Activated CD4-positive, alpha-beta T cell treated with anti-CD3 and anti-CD28 coated beads for 24 hours (primary cell): ENCODE data around the gene OR6J1.
"Not testable (repeated sequence)": the region's sequence is repeated elsewhere in the genome, so short reads cannot be mapped to it uniquely, and the experiment has no call there.

Experiments used
- DNase-seq, 2 donors: peaks; one replicate each; pipeline ENCODE4 v3.0.0-alpha.2; 2020; ENCODE audit warnings: low read depth in 2 of 2

Gene OR6J1

DNA sequence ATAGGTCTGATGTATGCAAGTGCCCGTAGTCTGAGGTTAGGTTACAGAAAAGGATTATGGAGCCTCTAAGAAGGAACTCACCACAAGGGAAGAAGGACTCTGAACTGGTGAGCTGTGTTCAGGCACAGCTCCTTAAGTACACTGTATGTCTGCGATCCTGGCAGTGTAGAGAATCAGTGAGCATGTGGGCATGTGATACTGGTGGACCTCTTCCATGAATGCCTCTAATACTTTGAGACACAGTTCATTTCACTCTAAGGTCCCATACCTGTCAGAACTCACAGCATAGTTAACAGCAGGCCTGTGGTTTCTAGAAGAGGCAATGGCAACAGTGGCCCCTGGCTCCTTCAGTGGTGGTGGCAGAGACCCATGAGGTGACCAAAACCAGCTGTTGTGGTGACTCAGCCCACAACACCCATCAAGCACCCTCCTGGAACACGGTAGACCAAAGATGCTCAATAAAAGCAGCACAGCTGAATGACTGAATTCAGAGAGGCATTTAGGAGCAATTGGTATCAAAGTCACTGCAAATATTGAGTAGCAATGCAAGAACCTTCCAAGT, 6.9 kb upstream of the OR6J1 start:
- no peak for DNase-seq

DNA sequence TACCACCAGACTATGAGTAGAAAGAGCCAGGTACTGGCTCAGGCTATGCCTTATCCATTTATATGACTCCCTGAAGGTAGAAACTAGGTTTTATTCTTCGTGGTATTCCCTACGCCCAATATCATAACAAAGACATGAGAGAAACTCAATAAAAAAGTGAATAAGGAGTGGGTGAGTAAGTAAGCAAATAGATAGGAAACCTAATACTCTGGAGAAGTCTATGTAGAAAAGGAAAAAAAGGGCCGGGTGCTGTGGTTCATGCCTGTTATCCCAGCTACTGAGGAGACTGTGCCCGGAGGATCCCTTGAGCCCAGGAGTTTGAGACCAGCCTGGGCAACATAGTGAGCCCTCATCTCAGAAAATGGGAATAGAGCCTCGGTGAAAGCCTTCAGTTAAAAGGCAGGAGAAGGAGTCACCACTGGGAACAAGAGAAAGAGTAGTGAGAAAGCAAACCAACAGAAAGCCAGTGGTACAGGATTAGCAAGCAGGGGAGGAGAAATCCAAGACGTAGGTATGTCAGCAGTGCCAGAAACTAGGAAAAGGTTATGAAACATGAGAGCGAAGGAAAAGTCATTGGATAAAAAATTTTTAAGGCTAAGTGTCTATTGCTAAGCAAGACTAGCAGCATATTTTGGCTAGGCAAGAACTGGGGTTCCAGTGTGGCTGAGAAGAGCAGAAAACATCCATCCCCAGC, 6.0 kb upstream of the OR6J1 start:
- no peak for DNase-seq

DNA sequence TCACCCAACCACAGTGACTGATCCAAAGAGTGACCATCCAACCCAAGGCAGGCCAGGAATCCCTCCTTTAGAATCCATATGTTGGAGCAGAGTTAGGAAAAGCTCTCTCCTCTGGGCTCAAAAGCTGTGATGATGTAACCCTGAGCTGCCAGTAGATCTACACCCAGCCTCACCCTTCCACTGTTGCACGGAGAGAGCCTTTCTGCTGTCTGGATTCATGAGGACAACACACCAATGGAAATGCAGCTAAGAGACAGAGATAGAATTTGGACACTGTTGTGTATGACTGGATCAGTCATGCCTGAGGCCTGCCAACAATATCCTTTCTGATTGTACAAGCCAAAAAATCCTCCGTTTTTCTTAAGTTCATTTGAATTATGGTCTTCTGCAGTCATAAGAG, 4.4 kb upstream of the OR6J1 start:
- DNase-seq = no peak

DNA sequence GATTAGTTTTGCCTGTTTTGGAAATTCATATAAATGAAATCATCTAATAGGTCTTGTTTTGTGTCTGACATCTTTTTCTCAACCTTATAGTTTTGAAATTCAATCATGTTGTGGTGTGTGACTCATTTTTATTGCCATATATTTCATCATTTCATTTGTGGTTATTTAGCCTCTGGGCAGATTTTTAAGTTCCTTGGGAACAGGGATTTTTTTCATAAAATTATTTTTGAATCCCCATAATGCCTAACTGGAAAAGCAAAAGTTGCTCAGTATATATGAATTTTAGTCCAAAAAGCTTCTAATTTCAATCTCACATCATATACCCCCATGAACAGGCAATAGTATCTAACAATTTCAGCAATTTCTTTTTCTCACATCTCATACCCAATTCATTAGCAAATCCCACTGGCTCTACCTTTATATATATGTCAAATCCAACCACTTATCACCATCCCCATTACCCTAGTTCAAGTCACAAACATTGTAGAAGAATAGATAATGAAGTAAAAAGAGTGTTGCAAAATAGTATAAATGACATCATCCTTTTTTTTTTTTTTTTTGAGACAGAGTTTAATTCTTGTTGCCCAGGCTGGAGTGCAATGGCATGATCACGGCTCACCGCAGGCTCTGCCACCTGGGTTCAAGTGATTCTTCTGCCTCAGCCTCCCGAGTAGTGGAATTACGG, 2.6 kb upstream of the OR6J1 start:
- DNase-seq = no peak

DNA sequence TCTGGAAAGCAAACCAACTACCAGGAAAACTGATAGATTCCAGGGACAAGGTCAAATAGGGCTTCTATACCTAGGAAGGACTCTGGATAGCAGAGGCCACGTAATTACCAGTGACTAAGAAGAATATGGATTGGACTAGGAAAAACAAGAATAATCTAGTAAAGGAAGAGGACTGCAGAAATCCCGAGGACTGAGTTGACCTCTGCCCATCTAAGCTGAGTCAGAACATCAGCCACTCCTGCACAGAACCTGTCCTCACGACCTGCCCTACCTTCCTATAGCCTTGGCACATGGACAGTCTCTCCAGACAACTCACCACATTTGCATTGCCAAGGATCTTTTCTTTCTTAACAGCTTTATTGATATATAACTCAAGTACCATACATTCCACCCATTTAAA, 2.3 kb downstream of the OR6J1 start:
- DNase-seq = no peak

DNA sequence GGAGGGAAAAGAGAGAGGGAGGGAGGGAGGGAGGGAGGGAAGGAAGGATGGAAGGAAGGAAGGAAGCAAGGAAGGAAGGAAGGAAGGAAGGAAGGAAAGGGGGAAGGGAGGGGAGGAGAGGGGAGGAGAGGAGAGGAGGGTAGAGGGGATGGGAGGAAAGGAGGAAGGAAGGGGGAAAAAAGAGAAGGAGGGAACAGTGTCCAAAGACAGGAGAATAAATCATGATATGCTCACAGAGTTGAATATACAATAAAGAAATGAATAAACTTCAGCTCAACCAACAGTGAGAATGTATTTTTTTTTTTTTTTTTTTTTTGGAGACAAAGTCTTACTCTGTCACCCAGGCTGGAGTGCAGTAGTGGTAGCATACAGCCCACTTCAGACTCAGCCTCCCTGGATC, 4.0 kb downstream of the OR6J1 start:
- no peak for DNase-seq

DNA sequence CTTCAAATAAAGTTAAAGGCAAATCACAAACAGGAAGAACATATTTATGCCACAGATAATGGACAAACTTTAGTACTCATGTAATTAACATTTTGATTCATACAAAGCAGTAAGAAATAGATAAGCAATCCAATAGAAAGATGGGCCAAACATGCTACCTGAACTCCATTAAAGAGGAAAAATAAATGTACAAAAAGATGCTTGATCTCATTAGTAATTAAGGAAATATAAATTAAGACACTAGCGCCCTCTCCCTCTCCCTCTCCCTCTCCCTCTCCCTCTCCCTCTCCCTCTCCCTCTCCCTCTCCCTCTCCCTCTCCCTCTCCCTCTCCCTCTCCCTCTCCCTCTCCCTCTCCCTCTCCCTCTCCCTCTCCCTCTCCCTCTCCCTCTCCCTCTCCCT, 8.2 kb downstream of the OR6J1 start:
- not testable (repeated sequence) for DNase-seq

DNA sequence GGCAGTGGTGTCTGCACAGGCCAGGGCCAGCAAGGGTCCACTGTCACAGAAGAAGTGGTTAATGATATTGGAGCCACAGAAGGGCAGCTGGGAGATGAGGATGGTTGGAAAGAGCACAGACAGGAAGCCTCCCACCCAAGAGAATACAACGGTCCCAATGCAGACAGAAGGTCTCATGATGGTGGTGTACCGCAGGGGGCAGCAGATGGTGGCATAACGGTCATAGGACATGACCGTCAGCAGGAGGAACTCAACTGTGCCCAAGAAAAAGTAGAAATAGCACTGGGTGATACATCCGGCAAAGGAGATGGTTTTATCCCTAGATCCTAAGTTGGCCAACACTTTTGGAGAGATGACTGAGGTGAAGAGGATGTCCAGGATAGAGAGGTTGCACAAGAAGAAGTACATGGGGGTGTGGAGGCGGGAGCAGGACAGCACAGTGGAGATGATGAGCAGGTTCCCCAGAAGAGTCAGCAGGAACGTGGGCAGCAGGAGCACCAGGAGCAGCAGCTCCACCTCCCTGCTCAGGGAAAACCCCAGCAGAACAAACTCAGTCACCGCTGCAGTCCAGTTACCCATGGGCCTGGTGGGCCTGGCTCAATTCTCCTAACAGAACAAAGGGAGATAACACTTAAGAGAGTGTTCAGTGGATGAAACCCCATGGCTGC, 9.8 kb downstream of the OR6J1 start:
- DNase-seq = no peak

DNA sequence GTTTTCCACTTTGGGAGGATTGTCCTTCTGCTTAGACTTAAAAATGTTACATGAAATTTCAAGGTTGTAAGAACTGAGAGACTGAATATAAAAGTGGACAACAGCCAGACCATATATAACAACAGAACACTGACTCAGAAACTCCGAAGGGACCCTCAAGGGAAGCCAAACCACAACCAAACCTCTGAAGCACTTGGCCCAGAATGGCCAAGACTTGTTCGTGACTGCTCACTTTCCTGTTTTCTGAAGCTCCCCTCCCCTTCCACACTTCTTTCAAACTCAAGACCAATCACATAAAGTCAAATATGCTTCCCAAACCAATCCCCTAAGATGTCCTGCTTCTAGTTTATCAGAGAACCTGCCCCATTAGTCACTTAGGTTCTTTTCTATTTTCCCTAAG, 13.7 kb downstream of the OR6J1 start:
- DNase-seq = no peak

DNA sequence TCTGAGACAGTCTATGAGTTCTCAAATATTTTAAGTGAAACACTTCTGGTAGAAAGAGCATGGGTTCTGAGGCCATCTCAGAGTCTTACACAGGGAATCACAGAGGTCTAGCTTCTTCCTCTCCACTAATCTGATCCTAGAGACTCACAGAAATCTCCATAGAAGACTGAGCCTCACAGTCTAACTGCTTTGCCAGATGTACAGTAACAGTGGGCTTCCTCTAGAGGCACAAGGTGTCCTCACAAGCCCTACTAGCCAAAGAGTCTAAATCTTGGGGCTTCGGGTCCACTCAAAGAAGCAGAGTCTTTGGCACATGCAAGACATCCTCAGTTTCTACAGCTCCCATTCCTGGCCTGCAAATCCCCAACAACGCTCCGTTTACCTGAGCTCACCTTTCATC, 14.1 kb downstream of the OR6J1 start:
- no peak for DNase-seq

DNA sequence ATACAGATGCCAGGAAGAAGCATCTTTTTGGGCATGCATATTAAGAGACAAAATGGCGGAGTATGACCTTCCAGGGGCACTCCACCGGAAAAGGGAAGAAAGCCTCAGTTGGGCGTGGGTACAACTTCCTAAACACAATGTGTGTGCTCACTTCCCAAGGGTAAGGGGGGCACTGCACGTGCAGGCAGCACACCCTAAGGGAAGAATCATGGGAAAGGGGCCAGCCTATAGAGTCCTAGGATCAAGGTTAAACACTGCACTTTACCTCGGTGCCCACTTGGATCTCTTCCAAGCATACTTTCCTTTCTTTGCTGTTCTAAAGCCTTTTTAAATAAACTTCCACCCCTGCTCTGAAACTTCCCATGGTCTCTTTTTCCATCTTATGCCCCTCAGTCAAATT, 14.8 kb downstream of the OR6J1 start:
- DNase-seq = no peak

DNA sequence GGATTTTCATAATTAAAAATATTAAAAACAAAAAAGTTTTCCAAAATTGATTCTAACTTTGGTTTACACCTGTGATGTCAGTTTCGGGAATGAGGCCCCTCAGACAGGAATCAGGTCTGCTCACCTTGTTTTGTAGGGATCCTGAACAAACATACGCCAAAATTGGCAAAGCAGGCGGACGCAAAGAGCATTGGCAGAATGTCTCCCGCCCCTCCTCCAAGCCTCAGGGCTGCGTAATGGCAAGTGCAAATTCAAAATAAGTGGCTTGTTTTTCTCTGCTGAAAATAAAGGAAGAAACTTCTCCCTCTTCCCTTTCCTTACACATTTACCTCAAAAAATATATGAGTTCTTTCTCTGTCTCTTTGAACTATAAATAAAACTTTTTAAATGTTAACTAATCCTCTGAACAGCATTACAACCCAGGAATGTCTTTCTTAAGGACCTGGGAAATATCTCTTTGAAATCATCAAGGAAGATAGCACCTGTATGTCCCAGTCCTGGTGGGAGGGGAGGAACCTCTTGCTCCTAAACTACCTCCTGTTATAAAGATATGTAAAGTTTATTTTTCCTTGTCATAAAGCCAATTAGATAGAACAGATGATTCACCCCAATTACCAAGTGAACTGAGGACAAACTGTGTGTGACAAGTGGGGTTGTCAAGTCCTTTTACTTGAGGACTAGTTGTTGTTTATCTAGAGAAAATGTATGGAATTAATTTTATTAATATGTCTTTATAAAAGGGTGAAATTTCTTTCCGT, 16.5 kb downstream of the OR6J1 start:
- DNase-seq = no peak

DNA sequence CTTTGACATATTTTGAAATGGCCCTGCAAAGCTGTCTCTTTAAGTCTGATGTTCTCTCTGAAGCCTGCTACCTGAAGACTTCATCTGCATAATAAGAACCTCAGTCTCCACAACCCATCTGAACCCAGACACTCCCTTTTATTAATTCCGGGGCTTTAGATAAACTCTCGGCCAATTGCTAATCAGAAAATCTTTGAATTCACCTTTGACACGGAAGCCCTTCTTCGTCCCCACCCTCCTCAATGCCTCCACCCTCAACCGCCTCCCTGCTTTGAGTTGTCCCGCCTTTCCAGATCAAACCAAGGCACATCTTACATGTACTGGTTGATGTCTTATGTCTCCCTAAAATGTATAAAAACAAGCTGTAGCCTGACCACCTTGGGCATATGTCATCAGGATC, 17.6 kb downstream of the OR6J1 start:
- no peak for DNase-seq

DNA sequence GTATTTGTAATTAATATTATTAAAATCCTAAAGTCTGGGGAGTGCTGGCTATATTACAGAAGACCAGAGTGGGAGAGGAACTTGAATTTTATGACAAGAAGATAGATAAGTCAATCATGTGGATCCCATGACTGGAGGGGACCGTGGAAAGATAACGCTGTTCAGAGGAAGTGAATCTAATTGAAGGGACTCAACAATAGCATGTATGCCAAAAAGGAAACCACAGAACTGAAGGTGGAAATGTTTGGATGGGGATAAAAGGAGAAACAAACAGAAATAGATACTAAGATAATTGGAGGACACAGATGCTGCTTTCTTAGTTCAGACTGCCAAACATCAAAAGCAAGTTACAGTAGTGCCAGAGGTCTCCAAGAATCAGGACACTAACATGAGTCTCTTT, 21.1 kb downstream of the OR6J1 start:
- no peak for DNase-seq

DNA sequence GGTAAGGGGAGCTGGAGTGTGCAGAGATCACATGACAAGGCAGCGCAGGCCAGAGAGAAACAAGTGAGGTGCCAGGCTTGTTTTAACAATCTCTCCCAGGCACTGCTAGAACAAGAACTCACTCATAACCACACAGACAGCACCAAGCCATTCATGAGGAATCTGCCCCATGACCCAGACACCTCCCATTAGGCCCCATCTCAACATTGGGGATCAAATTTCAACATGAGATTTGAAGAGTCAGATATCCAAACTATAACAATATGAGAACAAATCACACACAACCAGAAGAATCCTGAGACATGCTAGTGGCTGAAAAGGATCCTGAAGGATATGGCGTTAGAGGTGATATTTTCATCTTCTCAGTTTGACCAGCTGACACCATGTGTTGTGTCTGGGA, 21.9 kb downstream of the OR6J1 start:
- DNase-seq = no peak

DNA sequence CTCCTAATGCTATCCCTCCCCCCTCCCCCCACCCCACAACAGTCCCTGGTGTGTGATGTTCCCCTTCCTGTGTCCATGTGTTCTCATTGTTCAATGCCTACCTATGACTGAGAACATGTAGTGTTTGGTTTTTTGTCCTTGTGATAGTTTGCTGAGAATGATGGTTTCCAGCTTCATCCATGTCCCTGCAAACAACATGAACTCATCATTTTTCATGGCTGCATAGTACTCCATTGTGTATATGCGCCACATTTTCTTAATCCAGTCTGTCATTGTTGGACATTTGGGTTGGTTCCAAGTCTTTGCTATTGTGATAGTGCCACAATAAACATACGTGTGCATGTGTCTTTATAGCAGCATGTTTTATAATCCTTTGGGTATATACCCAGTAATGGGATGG, 28.4 kb downstream of the OR6J1 start:
- DNase-seq = not testable (repeated sequence)

DNA sequence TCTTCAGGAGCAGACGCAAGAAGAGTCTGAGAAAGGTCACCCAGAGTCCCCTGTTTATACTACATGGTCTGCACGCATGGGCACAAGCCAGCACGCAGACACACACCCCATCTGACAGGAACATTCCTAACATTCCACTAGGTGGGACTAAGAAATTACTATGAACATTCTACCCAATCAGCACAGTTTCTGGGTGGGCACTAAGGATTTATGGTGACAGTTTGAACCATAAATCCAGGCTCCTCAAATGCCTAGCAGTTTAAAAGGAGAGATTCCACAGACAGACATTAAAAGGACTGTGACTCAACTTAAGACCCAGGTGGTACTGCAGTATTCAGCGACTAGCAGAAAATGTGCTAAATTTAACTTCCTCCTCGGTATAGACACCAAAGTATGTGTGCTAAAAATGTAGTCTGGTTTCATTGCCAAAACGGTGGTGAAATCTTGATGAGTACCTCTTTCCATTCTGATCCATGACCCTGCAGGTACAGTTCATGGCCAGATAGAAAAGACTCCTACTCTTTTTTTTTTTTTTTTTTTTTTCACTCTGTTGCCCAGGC, 29.8 kb downstream of the OR6J1 start:
- DNase-seq = no peak

DNA sequence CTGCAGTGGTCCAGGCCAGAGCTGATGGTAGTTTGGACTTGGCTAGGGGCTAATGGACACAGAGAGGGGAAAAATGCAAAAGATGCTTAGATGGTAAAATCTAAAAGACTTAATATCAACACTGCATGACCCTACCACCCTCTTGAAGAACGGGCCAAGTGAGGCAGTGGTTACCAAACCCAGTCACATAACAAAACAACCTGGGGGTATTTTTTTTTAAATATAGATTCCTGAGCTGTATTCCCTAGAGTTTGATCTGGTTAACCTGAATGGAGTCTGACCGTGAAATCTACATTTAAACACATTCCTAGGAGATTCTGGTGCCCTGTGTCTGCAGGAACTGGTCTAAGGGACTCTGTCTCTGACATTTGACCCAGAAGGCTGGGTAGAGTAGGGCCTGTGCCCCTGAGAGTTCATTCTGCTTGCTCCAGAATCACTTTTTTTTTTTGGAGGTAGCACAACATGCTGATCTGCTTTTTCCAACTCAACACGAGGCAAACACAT, 30.4 kb downstream of the OR6J1 start:
- DNase-seq = no peak

DNA sequence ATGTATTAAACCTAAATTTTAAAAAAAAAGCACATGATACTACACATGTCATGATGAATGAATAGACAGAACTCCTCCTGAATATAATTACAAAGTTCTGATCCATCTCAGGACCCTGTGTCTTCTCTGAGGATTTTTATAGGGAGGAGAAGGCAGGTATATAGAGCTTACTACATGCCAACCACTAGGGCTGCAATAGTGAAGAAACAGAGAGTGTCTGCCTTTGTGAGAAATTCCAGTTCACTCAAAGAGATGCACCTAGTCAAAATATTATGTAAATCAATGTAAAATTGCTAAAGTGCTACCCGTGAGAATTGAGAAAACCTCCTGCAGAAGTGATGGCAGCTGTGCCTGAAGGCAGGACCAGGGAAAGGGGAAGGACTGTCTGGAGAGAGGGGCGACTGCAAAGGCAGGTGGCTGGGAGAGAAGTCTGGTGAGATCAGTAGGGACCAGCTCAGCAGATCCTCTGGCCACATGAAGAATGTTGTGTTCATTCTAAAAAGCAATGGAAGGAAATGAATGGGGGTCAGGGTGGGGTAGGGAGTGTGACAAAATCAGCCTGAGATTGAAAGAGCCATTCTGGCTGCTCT, 31.0 kb downstream of the OR6J1 start:
- no peak for DNase-seq

DNA sequence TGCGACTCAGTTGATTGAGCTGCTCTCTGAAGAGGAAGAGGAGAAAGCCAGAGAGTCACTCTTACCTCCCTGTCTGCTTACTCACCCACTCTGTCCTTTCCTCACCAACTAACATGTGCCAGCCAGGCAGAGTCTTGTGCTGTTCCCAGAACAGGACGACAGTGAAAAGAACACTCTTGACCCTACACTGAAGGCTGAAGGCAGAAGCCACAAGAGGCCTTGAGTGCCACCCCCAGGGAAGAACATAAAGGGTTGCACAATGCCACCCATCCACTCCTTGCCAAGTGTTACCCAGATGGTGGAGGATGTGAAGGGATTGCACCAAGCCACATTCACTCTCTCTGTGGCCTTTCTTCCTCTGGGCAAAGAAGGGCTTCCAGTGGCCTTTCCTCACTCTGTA, 33.2 kb downstream of the OR6J1 start:
- DNase-seq = no peak

DNA sequence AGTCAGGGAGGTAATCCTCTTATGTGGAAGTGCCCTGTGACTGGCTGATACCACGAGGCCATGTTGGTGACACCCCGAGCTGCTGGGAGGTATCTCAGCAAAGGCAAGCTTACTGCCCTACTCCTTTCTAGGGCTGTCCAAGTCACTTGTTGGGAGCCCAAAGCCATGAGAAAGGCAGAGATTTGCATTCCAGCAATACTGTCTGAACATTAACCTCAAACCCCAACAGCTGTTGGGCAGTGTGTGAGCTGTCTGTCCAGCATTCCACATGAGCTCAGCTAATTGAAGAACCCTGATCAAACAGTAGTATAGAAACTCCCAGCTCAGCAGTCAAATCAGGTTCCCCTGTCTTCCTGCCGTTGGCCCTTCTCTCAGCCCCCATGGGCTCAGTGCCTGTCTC, 36.9 kb downstream of the OR6J1 start:
- DNase-seq = no peak
